Measurements from ENCODE around the gene SLC25A5. TPM values are rescaled to one million over a fixed set of nuclear protein-coding genes. Genes with fewer than 3 reads are reported as not detected.

The SLC25A5 gene
- total and polyA plus RNA-seq, 10 of the 15 experiments (the other 5 are each of a cell fraction or from before 2014, with no cell fraction given): 361 to 3,863 (median 618) TPM

- BruUV-seq (replicated peaks): no TSS peak
- ChIA-PET CTCF (interaction anchor here (0.6 to 6.2 kb wide), 14 partner anchors 11 to 295 kb away, joined by 3 to 59 read pairs (median 4); no protein-coding TSS in a partner anchor), POLR2A (interaction anchor here (2.0 kb wide), 1 partner anchor 12 kb away, joined by 5 read pairs; no protein-coding TSS in a partner anchor), SMC1A (ENCODE audit: uncharacterized antibody, unreplicated experiment) (interaction anchor here (0.6 to 2.9 kb wide), 5 partner anchors 11 to 240 kb away, joined by 4 to 10 read pairs (median 7); no protein-coding TSS in a partner anchor), RAD21 (ENCODE audit: unreplicated experiment) (interaction anchor here (1.0 to 2.7 kb wide), 5 partner anchors 11 to 244 kb away, joined by 3 to 16 read pairs (median 3); no protein-coding TSS in a partner anchor)
- no peak overlapping the region for H3K9ac ChIP-seq (ENCODE audit: control insufficient read depth, insufficient read depth, low read length)
- no peak for ATAC-seq
- H2AFZ ChIP-seq (ENCODE audit: control insufficient read depth, low read depth, low read length): no peak overlapping the region
- intact Hi-C loops (cut with micrococcal nuclease; ENCODE audit: unreplicated experiment) (loop anchor here (5.0 to 10.0 kb wide), 2 partner anchors 288 to 395 kb away; no protein-coding TSS in a partner anchor), in situ Hi-C loops (cut with MboI) (no loop called here)
- H3K27me3 ChIP-seq (replicated peaks in 1 of 2; ENCODE audit: control insufficient read depth in 2 of 2, insufficient read depth in 2 of 2, low read length in 1 of 2): no peaks in the 10 kb centered on the region
- H3K9me3 ChIP-seq (replicated peaks; ENCODE audit: control insufficient read depth, insufficient read depth, low read length): no peaks in the 10 kb centered on the region
- TF ChIP-seq KLF5 (IDR thresholded peaks at IDR 0.05; ENCODE audit: partially characterized antibody) (no peak), MTA2 (IDR thresholded peaks at IDR 0.05; ENCODE audit: low read depth) (no peak), USF1 (IDR thresholded peaks at IDR 0.05; ENCODE audit: borderline replicate concordance, extremely low read length, insufficient read depth, low read depth, low read length) (no peak), IRF5 (IDR thresholded peaks at IDR 0.05; ENCODE audit: borderline replicate concordance) (no peak), NRF1 (conservative IDR thresholded peaks at IDR 0.05; ENCODE audit: low read depth, low read length) (no peak), ZNF687 (IDR thresholded peaks at IDR 0.05) (no peak), RELA (IDR thresholded peaks at IDR 0.05; ENCODE audit: borderline replicate concordance, partially characterized antibody) (no peak), POLR2A (IDR thresholded peaks at IDR 0.05; ENCODE audit: low read depth, low read length) (no peak), IKZF2 (IDR thresholded peaks at IDR 0.05) (no peak), ZNF384 (IDR thresholded peaks at IDR 0.05; ENCODE audit: borderline replicate concordance, low read depth, low read length) (no peak), STAT1 (conservative IDR thresholded peaks at IDR 0.05) (no peak)
- no peak overlapping the region for H3K27ac ChIP-seq (ENCODE audit: control insufficient read depth, insufficient read depth)
- no peaks in the 10 kb centered on the region for H3K79me2 ChIP-seq (ENCODE audit: control insufficient read depth, insufficient read depth, low read length)
- H3K4me3 ChIP-seq: no peak overlapping the region
- H3K4me1 ChIP-seq (ENCODE audit: control insufficient read depth, insufficient read depth, low read length): no peaks in the 10 kb centered on the region
- no peaks in the 10 kb centered on the region for H3K36me3 ChIP-seq (ENCODE audit: control insufficient read depth in 2 of 2, insufficient read depth in 2 of 2, low read length in 1 of 2)
- 45% methylated on average over 13 of the region's 13 CpGs for WGBS (ENCODE audit: insufficient coverage, insufficient replicate concordance, low lambda C conversion rate, missing lambda C conversion rate)
- no peaks in the 10 kb centered on the region for H4K20me1 ChIP-seq (ENCODE audit: control insufficient read depth, insufficient read depth)
- DNase-seq (ENCODE audit: low read depth, low spot score): no peak
- no peak for FAIRE-seq
- no peak overlapping the region for H3K4me2 ChIP-seq (ENCODE audit: control insufficient read depth, insufficient read depth)
Measured at GRCh38 chrX:119489212-119490074, 21.2 kb downstream of the SLC25A5 start.
